ENCODE results near the gene GDF15. TPM values are rescaled to one million over a fixed set of nuclear protein-coding genes. Genes with fewer than 3 reads are reported as not detected.

GDF15 gene
- total and polyA plus RNA-seq, 2 experiments from 2014 or later, result 12.6 to 19.8 TPM

DNA sequence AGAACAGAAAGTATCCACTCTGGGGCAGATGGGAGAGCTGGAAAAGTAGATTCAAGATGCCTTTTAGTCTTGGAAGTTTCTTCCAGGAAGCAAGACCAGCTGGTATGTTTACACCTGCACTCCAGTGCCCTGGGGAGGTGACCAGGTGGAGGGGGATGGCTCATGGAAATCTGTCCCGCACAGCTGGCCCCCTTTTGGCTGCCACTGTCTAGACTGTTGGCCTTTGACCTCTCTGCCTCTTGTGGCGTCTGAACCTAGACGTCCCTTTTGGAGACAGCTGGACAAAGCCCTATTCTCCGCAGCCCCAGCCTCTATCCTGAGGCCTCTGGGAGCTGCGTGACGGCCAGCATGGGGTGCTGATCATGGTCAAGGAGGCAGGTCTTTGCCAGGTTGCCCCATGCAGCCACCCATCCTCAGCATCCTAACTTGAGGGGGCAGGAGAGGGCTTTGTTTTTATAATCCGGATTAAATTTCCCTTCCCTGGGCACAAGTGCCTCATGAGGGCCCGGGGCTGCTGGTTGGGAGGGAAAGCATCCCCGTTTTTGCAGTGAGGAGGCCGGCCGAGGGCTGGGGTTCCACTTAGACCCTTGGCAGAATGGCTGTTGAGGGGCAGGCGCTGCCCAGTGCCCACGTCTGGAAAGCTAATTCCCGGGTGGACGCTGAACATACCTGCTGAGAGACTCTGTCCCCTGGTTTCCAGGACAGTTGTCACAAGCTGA is 17.3 kb upstream of the GDF15 start:
- Histone ChIP-seq H3F3A (replicated peaks; ENCODE audit: low read depth) (peaks cover 14% of the 10 kb centered on the region; the same call in 1 of the 2 replicates), H4K20me1 (replicated peaks; ENCODE audit: insufficient read depth) (no peaks in the 10 kb centered on the region), H3K4me3 (no peak overlapping the region), H3K9me2 (ENCODE audit: insufficient read depth) (no peaks in the 10 kb centered on the region), H3K79me2 (replicated peaks; ENCODE audit: insufficient read depth) (no peaks in the 10 kb centered on the region), H3K27me3 (ENCODE audit: insufficient read depth) (no peaks in the 10 kb centered on the region), H3K4me2 (no peak overlapping the region), H2AFZ (no peak overlapping the region), H3K36me3 (ENCODE audit: insufficient read depth) (no peaks in the 10 kb centered on the region), H3K27ac (ENCODE audit: low read depth) (peak overlapping the region; percentile 90), H3K4me1 (ENCODE audit: insufficient read depth) (peaks cover 32% of the 10 kb centered on the region)
- Mint-ChIP-seq H3K9me3 (peaks cover 5% of the 10 kb centered on the region; the same call in 2 of the 3 replicates), H3K4me3 (no peak overlapping the region), H3K27me3 (ENCODE audit: insufficient read depth, low read depth, poor library complexity) (peaks cover 21% of the 10 kb centered on the region), H3K4me1 (peaks cover 36% of the 10 kb centered on the region), H3K27ac (no peak overlapping the region), H3K36me3 (ENCODE audit: low read depth) (peaks cover 34% of the 10 kb centered on the region)
- ATAC-seq, result no peak
- no peak for DNase-seq (ENCODE audit: low spot score)
- TF ChIP-seq EZH2 (IDR thresholded peaks at IDR 0.05; ENCODE audit: low read depth, unreplicated experiment), result no peak

DNA sequence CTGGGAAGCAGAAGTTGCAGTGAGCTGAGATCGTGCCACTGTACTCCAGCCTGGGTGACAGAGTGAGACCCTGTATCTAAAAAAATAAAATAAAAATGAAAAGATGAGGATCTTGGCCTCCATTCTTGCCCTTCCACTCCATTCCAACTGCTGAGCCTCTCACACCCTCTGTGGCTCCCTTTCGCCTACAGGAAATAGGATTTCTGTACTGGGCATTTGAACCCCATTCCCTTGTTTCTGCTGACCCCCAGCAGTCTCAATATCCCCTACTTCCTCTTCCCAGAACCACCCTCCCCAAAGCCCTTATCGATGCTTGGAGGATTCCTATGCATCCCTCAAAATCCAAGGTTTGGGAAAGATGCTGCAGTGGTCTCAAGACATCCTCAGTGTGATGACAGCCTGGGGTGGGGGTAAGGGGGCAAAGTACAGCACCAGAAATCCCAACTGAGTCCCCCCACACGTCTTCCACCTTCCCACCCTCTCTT is 12.5 kb upstream of the GDF15 start:
- Mint-ChIP-seq H3K27me3 (ENCODE audit: insufficient read depth, low read depth, poor library complexity) (peaks cover 13% of the 10 kb centered on the region), H3K36me3 (ENCODE audit: low read depth) (peaks cover 3% of the 10 kb centered on the region; the same call in 2 of the 3 replicates), H3K4me3 (no peak overlapping the region), H3K27ac (peak overlapping the region; percentile 95), H3K9me3 (peaks cover 6% of the 10 kb centered on the region; the same call in 2 of the 3 replicates), H3K4me1 (peaks cover 19% of the 10 kb centered on the region)
- ATAC-seq (no peak), DNase-seq (ENCODE audit: low spot score) (no peak)
- H3K4me2 ChIP-seq, result peak overlapping the region; percentile 19; the same call in 1 of the 2 replicates
- H3K9me2 ChIP-seq (ENCODE audit: insufficient read depth), result no peaks in the 10 kb centered on the region
- no peak overlapping the region; the same call in 1 of the 2 replicates for H2AFZ ChIP-seq
- peak overlapping the region; percentile 87 for H3K27ac ChIP-seq (ENCODE audit: low read depth)
- H3K79me2 ChIP-seq (replicated peaks; ENCODE audit: insufficient read depth), result no peaks in the 10 kb centered on the region
- H3K4me1 ChIP-seq (ENCODE audit: insufficient read depth), result peaks cover 28% of the 10 kb centered on the region
- H3F3A ChIP-seq (replicated peaks; ENCODE audit: low read depth), result peaks cover 22% of the 10 kb centered on the region; the same call in 1 of the 2 replicates
- H3K36me3 ChIP-seq (ENCODE audit: insufficient read depth), result no peaks in the 10 kb centered on the region
- H3K27me3 ChIP-seq (ENCODE audit: insufficient read depth), result no peaks in the 10 kb centered on the region
- no peak overlapping the region for H3K4me3 ChIP-seq
- no peaks in the 10 kb centered on the region for H4K20me1 ChIP-seq (replicated peaks; ENCODE audit: insufficient read depth)
- TF ChIP-seq POLR2AphosphoS5 (IDR thresholded peaks at IDR 0.05; ENCODE audit: low read depth), result no peak
- TF ChIP-seq, protein P1, sequence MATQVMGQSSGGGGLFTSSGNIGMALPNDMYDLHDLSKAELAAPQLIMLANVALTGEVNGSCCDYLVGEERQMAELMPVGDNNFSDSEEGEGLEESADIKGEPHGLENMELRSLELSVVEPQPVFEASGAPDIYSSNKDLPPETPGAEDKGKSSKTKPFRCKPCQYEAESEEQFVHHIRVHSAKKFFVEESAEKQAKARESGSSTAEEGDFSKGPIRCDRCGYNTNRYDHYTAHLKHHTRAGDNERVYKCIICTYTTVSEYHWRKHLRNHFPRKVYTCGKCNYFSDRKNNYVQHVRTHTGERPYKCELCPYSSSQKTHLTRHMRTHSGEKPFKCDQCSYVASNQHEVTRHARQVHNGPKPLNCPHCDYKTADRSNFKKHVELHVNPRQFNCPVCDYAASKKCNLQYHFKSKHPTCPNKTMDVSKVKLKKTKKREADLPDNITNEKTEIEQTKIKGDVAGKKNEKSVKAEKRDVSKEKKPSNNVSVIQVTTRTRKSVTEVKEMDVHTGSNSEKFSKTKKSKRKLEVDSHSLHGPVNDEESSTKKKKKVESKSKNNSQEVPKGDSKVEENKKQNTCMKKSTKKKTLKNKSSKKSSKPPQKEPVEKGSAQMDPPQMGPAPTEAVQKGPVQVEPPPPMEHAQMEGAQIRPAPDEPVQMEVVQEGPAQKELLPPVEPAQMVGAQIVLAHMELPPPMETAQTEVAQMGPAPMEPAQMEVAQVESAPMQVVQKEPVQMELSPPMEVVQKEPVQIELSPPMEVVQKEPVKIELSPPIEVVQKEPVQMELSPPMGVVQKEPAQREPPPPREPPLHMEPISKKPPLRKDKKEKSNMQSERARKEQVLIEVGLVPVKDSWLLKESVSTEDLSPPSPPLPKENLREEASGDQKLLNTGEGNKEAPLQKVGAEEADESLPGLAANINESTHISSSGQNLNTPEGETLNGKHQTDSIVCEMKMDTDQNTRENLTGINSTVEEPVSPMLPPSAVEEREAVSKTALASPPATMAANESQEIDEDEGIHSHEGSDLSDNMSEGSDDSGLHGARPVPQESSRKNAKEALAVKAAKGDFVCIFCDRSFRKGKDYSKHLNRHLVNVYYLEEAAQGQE (IDR thresholded peaks at IDR 0.05; ENCODE audit: unreplicated experiment), result no peak
- TF ChIP-seq, protein P2, sequence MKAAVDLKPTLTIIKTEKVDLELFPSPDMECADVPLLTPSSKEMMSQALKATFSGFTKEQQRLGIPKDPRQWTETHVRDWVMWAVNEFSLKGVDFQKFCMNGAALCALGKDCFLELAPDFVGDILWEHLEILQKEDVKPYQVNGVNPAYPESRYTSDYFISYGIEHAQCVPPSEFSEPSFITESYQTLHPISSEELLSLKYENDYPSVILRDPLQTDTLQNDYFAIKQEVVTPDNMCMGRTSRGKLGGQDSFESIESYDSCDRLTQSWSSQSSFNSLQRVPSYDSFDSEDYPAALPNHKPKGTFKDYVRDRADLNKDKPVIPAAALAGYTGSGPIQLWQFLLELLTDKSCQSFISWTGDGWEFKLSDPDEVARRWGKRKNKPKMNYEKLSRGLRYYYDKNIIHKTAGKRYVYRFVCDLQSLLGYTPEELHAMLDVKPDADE (IDR thresholded peaks at IDR 0.05), result no peak
- no peak for TF ChIP-seq CREB1 (CRISPR knock-in tag; IDR thresholded peaks at IDR 0.05; ENCODE audit: low read depth)
- TF ChIP-seq ZNF114 (CRISPR knock-in tag; IDR thresholded peaks at IDR 0.05), result no peak
- TF ChIP-seq EZH2phosphoT487 (IDR thresholded peaks at IDR 0.05; ENCODE audit: unreplicated experiment), result no peak
- no peak for TF ChIP-seq EZH2 (IDR thresholded peaks at IDR 0.05; ENCODE audit: low read depth, unreplicated experiment)
- no peak for TF ChIP-seq JUNB (IDR thresholded peaks at IDR 0.05; ENCODE audit: unreplicated experiment)
- TF ChIP-seq NANOG (IDR thresholded peaks at IDR 0.05; ENCODE audit: borderline replicate concordance), result no peak
- no peak for TF ChIP-seq STAT1 (IDR thresholded peaks at IDR 0.05; ENCODE audit: unreplicated experiment)

All from GM23338 (cell line).